Islet of Langerhans (tissue), 1 donor: ENCODE measurements around the gene TASP1.
"Not testable (repeated sequence)": the region's sequence is repeated elsewhere in the genome, so short reads cannot be mapped to it uniquely, and the experiment has no call there.

ENCODE experiments used
- FAIRE-seq: peaks from one replicate; lab custom pipeline; 2011; peaks lifted over from hg19 to GRCh38; lab: Jason Lieb, UNC

Gene TASP1

DNA sequence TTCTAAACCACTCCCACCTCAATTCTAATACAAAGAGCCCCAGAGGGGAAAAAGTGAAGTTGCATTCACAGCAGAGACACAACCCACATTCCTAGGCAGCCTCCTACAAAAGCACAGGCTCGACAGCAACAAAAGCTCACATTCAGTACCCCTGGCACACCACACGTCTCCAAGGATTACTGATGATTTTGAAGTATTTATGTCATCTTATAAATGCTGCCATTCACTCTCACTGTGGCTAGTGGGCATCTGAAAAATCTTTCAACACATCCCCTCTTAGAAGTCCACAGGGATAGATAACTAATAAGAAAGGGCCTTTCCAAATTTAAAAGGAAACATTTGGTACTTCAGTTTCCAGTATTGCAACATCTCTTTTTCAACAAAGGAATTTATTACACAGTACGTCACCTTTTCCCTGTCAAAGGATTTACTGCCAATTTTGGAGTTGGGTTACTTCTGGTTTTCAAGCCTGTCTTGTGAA is 146.7 kb downstream of the TASP1 start:
- FAIRE-seq, result no peak

DNA sequence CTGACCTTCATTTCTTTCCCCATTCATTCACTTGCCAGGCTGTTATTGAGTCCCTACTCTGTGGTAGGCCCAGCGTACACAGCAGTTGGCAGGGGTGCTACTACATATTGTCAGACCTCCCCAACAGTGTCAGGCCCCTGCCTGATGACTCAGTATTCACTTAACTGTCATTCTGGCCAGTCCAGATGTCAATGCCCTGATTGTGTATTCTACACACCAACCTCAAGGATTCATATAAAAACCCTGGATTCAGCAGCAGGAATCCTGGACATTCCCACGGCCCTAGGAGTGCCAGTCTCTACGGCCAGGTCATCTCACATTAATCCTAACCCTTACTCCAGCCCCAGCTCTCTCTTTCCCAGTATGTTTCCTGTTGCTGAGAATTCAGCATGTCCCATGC is 151.5 kb downstream of the TASP1 start:
- no peak for FAIRE-seq

DNA sequence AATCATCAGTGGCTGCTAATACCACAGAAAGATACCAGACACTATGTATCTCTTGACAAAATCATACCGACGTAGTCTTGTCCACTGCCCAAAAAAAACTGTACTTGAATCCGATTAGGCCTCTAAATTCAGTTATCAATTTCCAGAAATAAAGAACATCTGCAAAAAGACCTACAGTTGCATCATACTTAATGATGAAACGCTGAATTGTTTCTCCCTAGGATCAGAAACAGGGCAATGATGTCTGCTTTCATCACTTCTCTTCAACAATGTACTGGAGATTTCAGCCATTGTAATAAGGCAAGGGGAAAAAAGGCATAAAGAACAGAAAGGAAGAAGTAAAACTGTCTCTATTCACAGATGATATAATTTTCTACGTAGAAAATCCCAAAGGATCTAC is 152.0 kb downstream of the TASP1 start:
- FAIRE-seq, result no peak

DNA sequence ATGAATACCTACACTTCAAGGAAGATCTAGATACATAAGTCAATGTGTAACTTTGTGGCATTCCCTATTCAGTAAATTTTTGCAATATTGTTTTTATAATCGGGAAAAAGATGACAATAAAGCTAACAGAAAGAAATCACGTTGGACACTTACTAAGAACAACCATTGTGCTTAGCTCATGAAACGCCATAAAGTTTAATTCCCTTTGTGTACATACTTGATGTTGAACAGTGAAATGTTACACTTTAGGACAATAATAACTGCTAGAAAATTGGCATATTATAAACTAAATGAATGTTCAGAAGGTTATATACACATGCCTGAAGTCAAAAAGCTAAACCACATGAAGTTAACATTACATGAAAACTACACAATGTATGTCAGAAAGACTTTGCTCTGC is 153.2 kb downstream of the TASP1 start:
- no peak for FAIRE-seq

DNA sequence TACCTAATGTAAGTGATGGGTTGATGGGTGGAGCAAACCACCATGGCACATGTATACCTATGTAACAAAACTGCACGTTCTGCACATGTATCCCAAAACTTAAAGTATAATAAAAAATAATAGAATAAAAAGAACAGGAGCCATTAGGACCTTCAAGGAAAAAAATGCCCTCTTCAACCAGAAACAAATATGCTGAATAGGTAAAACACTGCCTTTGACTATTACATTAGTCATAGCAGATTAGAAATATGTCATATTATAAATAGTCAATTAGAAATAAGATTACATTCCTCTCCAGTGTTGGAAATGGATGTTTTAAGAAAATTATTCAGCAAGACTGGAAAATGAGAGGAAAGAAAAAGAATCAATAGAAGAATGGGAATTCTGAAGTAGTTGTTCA is 153.7 kb downstream of the TASP1 start:
- FAIRE-seq, result not testable (repeated sequence)

DNA sequence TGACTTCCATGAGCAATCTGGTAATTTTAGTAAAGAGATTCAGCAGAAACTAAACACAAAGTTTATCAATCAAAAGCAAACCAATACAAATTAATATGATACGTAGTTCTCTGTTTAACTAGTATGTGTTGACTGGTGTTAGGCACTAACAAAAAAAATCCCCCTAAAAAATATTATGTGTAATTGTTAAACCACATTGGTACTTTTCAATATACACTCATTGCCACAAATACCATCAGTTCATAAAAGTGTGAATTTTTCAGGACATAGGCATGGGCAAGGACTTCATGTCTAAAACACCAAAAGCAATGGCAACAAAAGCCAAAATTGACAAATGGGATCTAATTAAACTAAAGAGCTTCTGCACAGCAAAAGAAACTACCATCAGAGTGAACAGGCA is 155.3 kb downstream of the TASP1 start:
- not testable (repeated sequence) for FAIRE-seq

DNA sequence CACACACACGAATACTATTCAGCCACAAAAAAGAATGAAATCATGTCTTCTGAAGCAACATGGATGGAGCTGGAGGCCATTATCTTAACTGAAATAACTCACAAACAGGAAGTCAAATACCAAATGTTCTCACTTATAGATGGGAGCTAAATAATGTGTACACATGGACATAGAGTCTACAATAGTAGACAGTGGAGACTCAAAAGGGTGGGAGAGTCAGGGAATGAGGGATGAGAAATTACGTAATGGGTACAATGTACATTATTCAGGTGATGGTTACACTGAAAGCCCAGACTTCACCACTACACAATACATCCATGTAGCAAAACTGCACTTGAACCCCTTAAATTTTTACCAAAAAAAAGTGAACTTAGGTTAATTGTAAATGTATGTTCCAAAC is 160.4 kb downstream of the TASP1 start:
- FAIRE-seq, result no peak

DNA sequence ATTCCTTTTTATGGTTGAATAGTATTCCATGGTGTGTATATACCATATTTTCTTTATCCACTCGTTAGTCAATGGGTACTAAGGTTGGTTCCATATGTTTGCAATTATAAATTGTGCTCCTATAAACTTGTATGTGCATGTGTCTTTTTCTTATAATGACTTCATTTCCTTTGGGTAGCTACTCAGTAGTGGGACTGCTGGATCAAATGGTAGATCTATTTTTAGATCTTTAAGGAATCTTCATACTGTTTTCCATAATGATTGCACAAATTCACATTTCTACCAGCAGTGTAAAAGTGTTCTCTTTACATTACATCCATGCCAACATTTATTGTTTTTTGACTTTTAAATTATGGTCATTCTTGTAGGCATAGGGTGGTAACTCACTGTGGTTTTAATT is 164.3 kb downstream of the TASP1 start:
- no peak for FAIRE-seq

DNA sequence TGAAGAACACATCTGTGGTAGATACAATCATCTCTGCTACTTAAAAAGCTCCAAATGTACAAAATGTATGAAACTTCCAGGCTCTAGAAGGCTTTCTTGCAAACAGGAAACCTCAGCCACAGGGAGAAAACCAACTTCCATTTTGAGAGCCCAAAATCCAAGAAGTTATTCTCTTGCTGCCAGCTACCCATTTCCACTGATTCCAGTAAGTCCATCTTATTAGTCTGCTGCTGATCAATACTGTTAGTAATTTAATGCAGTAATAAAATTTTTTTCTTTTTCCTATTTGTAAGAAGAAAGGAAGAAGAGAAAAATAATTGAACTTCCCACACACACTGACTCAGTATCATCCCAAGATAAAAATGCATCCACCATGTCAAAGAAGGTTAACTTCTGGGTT is 169.5 kb downstream of the TASP1 start:
- FAIRE-seq, result no peak

DNA sequence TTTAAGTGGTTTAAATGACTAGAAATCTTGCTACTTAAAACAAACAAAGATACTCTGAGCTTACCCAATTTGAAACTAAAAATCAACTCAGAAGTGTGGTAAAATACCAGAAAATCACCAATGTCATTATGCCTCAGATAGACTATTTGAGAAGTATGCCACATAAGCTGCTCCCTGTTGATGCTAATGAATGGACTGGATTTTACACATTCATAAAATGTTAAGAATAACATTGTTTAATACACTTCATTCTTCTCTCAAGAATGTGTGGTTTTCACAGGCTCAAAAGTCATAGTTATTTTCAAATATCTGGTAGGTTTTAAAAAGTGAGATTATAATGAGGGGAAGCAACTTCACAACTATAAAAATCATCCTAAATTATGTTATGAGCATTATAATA is 170.6 kb downstream of the TASP1 start:
- FAIRE-seq, result no peak

DNA sequence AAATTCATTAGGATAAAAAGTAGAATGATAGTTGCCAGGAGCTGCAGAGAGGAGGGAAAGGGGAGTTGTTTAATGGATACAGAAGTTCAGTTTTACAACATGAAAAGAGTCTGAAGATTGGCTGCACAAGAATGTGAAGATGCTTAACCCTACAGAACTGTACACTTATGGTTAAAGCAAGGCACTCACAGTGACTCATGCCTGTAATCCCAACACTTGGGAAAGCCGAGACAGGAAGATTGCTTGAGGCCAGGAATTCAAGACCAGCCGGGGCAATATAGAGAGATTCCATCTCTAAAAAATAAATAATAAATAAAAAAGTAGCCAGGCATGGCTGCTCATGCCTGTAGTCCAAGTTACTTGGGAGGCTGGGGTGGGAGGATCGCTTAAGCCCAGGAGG is 174.0 kb downstream of the TASP1 start:
- no peak for FAIRE-seq

DNA sequence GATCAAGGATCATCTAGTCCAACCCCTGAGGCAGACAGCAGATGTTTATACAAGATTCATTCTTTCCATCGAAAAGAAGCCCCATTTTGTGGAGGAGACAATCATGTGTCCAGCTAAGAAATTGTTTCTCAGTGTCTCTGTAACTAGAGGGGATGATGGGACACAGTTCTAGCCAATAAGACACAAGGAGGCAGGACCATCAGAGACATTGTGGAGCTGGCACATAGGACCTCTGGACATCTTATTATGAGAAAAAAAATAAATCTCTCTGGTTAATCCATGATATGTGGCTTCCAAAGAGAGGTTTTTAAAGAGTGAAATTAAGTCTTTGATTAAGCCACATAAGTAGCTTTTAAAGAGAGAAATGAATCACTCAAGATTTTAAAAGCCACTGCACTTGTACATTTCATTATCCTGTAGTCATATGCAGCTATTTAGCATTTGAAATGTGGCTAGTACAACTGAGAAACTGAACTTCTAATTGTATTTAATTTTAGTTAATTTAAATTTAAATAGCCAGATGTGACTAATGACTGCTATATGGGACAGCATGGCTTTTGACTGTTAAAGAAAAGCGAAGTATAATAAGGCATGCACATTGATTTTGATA is 176.8 kb downstream of the TASP1 start:
- FAIRE-seq, result no peak

DNA sequence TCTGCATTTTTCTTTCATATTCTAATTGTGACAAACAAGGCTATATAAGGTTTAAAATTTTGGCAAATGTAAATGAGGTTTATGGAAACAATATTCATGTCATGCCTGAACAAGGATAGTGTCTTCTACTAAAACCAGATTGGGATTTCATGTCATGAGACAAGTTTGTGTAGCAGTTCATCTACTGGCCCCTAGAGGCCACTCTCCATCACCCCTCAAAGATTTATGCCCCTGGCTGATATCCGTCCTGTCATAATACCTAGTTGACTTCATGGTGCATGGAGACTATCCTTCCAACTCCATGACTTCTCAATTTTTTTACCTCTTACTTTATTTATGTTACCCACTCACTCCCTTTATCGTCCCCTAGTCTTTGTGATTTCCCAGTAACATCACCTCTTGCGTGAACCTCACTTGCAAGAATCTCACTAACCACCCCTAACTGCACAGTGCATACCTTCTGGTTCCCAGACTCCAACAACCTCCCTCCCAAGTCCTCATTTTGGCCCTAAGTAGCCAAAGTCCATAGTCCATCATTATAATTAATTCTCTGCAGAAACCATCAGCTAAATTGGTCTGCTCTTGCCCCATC is 179.8 kb downstream of the TASP1 start:
- no peak for FAIRE-seq

DNA sequence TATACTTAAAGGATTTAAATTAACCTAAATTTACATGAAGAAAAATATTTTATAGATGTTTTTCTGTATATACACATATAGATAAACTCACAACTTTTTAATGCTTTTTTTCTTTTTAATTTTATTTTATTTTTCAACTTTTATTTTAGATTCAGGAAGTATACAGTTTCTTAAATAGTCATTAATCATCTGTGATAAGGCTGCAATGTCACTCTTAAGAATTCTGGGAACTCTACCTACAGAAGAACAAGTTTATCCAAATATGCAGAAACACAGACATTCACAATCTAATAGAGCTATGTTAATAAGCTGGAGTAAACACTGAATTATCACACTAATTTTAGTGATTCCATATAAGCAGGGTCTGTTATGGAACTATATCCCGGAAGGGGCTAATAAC is 181.2 kb downstream of the TASP1 start:
- peak; percentile 53 for FAIRE-seq

DNA sequence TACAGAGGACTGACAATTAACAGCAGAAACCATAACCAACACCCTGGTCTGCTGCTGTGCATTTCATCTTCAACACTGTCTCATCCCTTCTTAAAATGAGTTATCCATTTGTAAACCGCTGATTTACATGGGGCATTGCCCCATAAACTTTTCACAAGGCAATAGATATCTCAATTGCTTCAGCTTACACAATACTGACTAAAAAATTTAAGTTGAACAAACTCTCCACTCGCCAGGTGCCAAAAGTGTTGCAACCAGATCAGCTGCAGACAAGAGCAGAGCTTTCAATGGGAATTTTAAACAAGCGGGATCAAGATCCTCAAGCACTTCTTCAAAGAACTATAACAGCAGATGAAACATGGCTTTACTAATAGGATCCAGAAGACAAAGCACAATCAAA is 183.0 kb downstream of the TASP1 start:
- FAIRE-seq, result no peak

DNA sequence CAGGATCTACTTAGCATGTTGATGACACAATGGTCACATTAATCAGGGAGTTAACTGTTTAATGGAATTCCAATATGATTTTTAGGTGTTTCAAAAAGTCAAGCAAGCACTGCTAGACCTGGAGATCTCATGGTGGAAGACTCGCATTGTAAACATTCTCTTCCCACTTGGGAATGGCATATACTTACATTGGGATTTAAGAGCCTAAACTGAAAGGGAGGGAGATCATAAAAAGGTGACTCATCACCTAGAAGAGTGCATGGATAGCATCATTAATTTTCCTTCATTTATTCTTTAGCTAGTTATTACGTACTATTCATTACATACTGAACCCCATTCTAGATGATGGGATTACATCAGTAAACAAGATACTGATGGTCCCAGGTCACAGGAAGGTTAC is 185.4 kb downstream of the TASP1 start:
- no peak for FAIRE-seq

DNA sequence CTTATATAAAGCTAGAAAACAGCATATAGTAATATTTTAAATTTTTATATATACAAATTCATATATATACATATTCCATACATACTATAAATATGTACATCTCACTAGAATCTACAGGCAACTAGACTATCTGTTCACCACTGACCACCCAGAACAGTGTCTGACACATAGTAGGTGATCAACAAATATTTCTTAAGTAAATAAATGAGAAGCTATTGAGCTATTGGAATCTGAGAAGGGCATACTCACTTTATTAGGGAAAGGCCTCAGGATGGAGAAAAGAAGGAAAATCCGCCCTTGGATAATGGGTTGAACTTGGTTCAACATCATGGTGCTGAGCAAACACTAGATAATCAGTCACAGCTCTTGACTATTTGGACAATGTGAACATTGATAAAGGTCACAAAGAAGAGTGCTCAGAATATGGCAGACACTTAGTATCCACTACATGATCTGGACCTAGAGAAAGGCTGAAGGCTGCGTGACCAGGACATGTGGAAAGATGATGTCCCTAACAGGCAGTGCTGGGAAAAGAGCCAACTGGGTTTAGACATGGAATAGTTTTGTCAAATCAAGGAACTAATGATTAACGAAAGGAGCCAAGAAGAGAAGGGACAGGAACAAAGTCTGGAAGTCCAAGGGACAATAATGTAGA is 186.1 kb downstream of the TASP1 start:
- no peak for FAIRE-seq

DNA sequence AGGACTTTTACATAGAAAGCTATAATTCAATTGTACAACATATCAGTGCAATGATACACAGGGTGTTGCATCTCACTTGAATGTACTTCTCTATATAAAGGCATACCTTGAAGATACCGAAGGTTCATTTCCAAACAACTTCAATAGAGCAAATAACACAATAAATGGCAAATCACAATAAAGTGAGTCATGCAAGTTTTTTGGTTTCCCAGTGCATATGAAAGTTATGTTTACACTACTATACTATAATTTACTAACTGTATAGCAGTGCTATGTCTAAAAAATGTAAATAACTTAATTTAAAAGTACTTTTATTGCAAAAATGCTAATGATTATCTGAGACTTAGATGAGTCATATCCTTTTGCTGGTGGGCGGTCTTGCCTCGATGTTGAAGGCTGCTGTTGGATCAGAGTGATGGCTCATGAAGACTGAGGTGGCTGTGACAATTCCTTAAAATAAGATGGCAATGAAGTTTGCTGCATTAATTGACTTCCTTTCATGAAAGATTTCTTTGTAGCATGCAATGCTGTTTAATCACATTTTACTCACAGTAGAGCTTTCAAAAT is 188.8 kb downstream of the TASP1 start:
- no peak for FAIRE-seq

DNA sequence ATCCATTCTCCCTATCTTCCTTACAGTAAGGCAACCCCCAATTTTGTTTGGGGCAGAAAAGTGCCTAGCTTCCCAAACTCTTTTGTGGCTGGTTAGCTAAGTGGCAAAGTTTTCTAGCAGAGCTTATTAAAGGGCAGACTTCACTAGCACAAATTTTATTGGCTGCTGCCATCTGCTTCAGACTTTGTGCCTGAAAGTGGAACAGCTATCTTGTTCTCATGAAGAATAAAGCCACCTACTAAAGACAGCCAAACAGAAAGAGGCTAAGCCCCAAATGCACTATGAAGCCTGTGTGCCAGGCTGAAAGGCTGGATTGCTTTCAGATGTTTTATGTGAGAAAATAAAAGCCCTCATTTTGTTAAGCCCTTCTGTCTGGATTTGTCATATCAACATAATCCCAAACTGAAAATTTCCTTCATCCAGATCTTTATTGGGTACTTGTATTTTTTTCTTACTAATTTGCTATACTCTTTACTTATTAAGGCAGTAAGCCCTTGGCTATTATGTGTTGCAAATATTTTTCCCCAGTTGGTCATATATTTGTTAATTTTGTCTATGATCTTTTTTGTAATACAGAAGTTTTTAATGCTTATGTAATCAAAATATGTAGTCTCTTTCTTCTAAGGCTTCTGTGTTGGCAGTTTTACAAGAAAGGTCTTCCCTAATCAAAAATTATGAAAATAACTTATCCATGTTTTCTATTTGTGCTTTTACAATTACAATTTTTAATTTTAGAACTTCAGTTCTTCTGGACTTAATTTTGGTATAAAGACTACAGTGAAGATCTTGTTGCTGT is 191.1 kb downstream of the TASP1 start:
- no peak for FAIRE-seq

DNA sequence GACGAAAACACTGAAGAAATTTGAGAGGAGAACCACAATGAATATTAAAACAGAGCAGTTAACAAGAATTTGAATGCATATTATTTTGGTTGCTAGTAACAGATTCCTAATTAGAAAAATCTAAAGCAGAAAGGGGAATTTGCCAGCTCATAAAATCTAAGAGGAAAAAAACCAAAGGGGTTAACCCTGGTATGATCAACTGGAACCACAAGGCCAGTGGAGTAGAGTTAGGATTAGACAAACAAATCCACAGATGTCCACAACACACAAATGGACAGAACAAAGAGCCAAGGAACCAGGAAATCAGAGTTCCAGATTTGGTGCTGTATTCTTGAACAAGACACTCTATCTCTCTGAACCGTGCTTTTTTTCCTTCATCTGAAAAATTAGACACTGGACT is 195.0 kb downstream of the TASP1 start:
- FAIRE-seq, result no peak

DNA sequence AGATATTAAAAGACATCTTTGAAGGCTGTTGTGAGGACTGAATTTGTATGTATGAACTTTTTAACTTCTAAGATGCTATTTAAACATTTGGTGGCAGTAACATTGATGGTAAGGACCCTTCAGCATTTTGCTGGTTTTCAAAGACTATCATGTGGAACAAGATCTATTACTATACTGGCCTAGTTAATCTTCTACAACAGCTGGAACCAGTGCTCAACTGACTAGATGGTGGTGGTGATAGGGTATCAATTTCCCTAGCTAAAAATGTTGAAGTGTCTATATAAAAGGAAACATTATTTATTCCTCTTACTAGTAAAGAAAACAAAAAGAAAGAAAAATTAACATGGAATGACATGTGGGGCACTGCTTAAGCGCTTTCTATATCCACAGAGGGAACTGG is 195.7 kb downstream of the TASP1 start:
- FAIRE-seq, result no peak

DNA sequence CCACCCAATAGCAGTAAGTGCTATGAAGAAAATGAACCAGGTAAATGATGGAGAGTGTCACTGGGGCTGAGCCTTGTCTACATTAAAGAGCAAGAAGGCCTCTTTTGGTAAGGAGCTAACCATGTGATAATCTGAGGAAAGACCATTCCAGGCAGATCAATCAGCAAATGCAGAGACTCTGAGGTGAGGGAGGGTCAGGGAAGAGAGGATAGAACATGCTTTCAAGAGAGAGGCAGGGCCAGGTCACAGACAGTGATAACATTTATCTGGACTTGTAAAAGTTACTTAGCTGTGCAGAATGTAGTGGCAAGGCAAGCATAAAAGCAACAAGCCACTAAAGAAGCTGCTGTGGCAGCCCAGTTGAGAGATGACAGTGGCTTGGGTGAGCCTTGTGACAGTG is 197.3 kb downstream of the TASP1 start:
- FAIRE-seq, result no peak

DNA sequence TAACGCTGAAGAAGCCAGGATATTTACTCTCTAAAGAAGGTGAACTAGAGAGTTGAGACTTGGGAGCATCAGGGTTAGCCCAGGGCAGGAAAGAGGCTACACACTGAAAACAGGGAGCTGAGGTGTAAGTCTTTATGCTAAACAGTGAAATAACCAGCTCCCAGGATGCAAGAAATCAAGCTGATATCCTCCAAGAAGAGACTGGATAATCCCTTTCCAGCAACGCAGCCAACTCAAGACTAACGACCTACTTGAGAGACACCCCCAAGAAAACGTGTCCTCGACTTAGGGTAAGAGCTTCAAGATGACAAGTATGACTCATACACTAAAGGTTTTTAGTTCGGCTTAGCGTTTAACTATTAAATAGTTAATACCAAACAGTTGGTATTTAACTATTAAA is 202.2 kb downstream of the TASP1 start:
- no peak for FAIRE-seq
